ENCODE results near the gene SFXN5. TPM values are rescaled to one million over a fixed set of nuclear protein-coding genes. Genes with fewer than 3 reads are reported as not detected.

SFXN5 gene
- total RNA-seq, 1 donor from 2014 or later: 29.8 TPM

GRCh38 chr2:72933207-72933606 is 138.3 kb downstream of the SFXN5 start:
- Mint-ChIP-seq H3K27ac (ENCODE audit: unreplicated experiment) (no peak overlapping the region), H3K4me3 (ENCODE audit: unreplicated experiment) (no peak overlapping the region)

GRCh38 chr2:72932805-72933204 is 138.7 kb downstream of the SFXN5 start:
- Mint-ChIP-seq H3K4me1 (ENCODE audit: unreplicated experiment) (peaks cover 8% of the 10 kb centered on the region), H3K4me3 (ENCODE audit: unreplicated experiment) (no peak overlapping the region), H3K9me3 (ENCODE audit: unreplicated experiment) (no peaks in the 10 kb centered on the region), H3K36me3 (ENCODE audit: low read depth, unreplicated experiment) (no peaks in the 10 kb centered on the region), H3K27ac (ENCODE audit: unreplicated experiment) (no peak overlapping the region), H3K27me3 (ENCODE audit: unreplicated experiment) (peaks cover 7% of the 10 kb centered on the region)
- no peak for TF ChIP-seq CTCF (IDR thresholded peaks at IDR 0.05; ENCODE audit: unreplicated experiment)
- no peak for DNase-seq (ENCODE audit: low spot score)

More at GRCh38 chr2:72933207-72933606, 138.3 kb downstream of the SFXN5 start:
- DNase-seq (ENCODE audit: low spot score): no peak
- Mint-ChIP-seq H3K4me1 (ENCODE audit: unreplicated experiment) (peaks cover 8% of the 10 kb centered on the region), H3K9me3 (ENCODE audit: unreplicated experiment) (no peaks in the 10 kb centered on the region), H3K36me3 (ENCODE audit: low read depth, unreplicated experiment) (no peaks in the 10 kb centered on the region), H3K27me3 (ENCODE audit: unreplicated experiment) (peaks cover 8% of the 10 kb centered on the region)
- TF ChIP-seq CTCF (IDR thresholded peaks at IDR 0.05; ENCODE audit: unreplicated experiment): no peak

GRCh38 chr2:72932045-72932740 is 139.3 kb downstream of the SFXN5 start:
- no peak for DNase-seq (ENCODE audit: low spot score)
- Mint-ChIP-seq H3K27me3 (ENCODE audit: unreplicated experiment) (peaks cover 3% of the 10 kb centered on the region), H3K4me3 (ENCODE audit: unreplicated experiment) (no peak overlapping the region), H3K9me3 (ENCODE audit: unreplicated experiment) (no peaks in the 10 kb centered on the region), H3K27ac (ENCODE audit: unreplicated experiment) (no peak overlapping the region), H3K36me3 (ENCODE audit: low read depth, unreplicated experiment) (no peaks in the 10 kb centered on the region), H3K4me1 (ENCODE audit: unreplicated experiment) (peaks cover 8% of the 10 kb centered on the region)
- no peak for TF ChIP-seq CTCF (IDR thresholded peaks at IDR 0.05; ENCODE audit: unreplicated experiment)

GRCh38 chr2:72931280-72931910 is 140.1 kb downstream of the SFXN5 start:
- DNase-seq (ENCODE audit: low spot score): no peak
- H3K4me3 Mint-ChIP-seq (ENCODE audit: unreplicated experiment): no peak overlapping the region
- H3K27ac Mint-ChIP-seq (ENCODE audit: unreplicated experiment): no peak overlapping the region
- no peaks in the 10 kb centered on the region for H3K9me3 Mint-ChIP-seq (ENCODE audit: unreplicated experiment)
- peaks cover 3% of the 10 kb centered on the region for H3K27me3 Mint-ChIP-seq (ENCODE audit: unreplicated experiment)
- no peak for TF ChIP-seq CTCF (IDR thresholded peaks at IDR 0.05; ENCODE audit: unreplicated experiment)
- no peaks in the 10 kb centered on the region for H3K36me3 Mint-ChIP-seq (ENCODE audit: low read depth, unreplicated experiment)
- peaks cover 8% of the 10 kb centered on the region for H3K4me1 Mint-ChIP-seq (ENCODE audit: unreplicated experiment)

GRCh38 chr2:72929010-72929409 is 142.5 kb downstream of the SFXN5 start:
- DNase-seq (ENCODE audit: low spot score): no peak
- H3K4me3 Mint-ChIP-seq (ENCODE audit: unreplicated experiment): no peak overlapping the region
- H3K27me3 Mint-ChIP-seq (ENCODE audit: unreplicated experiment): peaks cover 7% of the 10 kb centered on the region
- TF ChIP-seq CTCF (IDR thresholded peaks at IDR 0.05; ENCODE audit: unreplicated experiment): no peak
- no peak overlapping the region for H3K27ac Mint-ChIP-seq (ENCODE audit: unreplicated experiment)
- H3K36me3 Mint-ChIP-seq (ENCODE audit: low read depth, unreplicated experiment): no peaks in the 10 kb centered on the region
- no peaks in the 10 kb centered on the region for H3K9me3 Mint-ChIP-seq (ENCODE audit: unreplicated experiment)
- peaks cover 9% of the 10 kb centered on the region for H3K4me1 Mint-ChIP-seq (ENCODE audit: unreplicated experiment)
